Thoracic aorta (tissue), 2 donors: Measurements from ENCODE around the gene F11. TPM values are rescaled to one million over a fixed set of nuclear protein-coding genes. Genes with fewer than 3 reads are reported as not detected.
"Not testable (repeated sequence)": the region's sequence is repeated elsewhere in the genome, so short reads cannot be mapped to it uniquely, and the experiment has no call there.

ENCODE experiments used
- ATAC-seq: fragments of 150-250 bp; one replicate; pipeline ENCODE4 v1.8.0; 2017; ENCODE audit warnings: low read depth; ENCODE audit not compliant: insufficient number of reproducible peaks, low FRiP score
- DNase-seq: peaks from one replicate; pipeline ENCODE4 v3.0.0-alpha.2; 2020; ENCODE audit warnings: low spot score
- H3K27ac ChIP-seq, 2 donors: fragments of 200-600 bp; sonication (generic); 1 replicate in 1 of 2; 2 replicates in 1 of 2; pipeline ENCODE4 v1.5.1; 2016; ENCODE audit warnings: mild to moderate bottlenecking in 2 of 2, moderate library complexity in 2 of 2
- H3K27me3 ChIP-seq: fragments of 200-600 bp; sonication (generic); replicated peaks from 2 replicates; pipeline ENCODE4 v1.6.0; 2016; ENCODE audit warnings: mild to moderate bottlenecking; ENCODE audit not compliant: insufficient read depth
- H3K36me3 ChIP-seq: fragments of 200-600 bp; sonication (generic); one replicate; pipeline ENCODE4 v1.5.1; 2016
- H3K4me1 ChIP-seq, 2 donors: fragments of 200-600 bp; sonication (generic); 1 replicate in 1 of 2; 2 replicates in 1 of 2; pipeline versions ENCODE4 v1.5.1 to v1.6.0; 2016; ENCODE audit warnings: low read depth in 2 of 2, mild to moderate bottlenecking in 1 of 2; ENCODE audit not compliant: control insufficient read depth in 1 of 2
- H3K4me3 ChIP-seq: fragments of 200-600 bp; sonication (generic); 2 replicates; pipeline ENCODE4 v1.5.1; 2016; ENCODE audit warnings: mild to moderate bottlenecking
- H3K9me3 ChIP-seq: fragments of 200-600 bp; sonication (generic); 2 replicates; pipeline ENCODE4 v1.5.1; 2016
- total RNA-seq, 2 donors: library from RNA; depleted of rRNA; stranded (reverse); fragments of >200 nt; gene quantifications; one replicate each; pipeline versions ENCODE4 v1.1.0 to v1.2.3, GENCODE V29; 2016
- TF ChIP-seq, protein P1 (sequence below): fragments of 200-600 bp; sonication (generic); IDR thresholded peaks from one replicate; pipeline ENCODE4 v1.5.1; 2019; ENCODE audit warnings: antibody characterized with exemption

Gene F11
- total RNA-seq, 2 donors from 2014 or later, result not detected

- Histone ChIP-seq H3K27ac (no peak overlapping the region), H3K4me1 (no peaks in the 10 kb centered on the region), H3K4me3 (no peak overlapping the region), H3K36me3 (no peaks in the 10 kb centered on the region), H3K27me3 (no peaks in the 10 kb centered on the region), H3K9me3 (no peaks in the 10 kb centered on the region)
- TF ChIP-seq, protein P1, sequence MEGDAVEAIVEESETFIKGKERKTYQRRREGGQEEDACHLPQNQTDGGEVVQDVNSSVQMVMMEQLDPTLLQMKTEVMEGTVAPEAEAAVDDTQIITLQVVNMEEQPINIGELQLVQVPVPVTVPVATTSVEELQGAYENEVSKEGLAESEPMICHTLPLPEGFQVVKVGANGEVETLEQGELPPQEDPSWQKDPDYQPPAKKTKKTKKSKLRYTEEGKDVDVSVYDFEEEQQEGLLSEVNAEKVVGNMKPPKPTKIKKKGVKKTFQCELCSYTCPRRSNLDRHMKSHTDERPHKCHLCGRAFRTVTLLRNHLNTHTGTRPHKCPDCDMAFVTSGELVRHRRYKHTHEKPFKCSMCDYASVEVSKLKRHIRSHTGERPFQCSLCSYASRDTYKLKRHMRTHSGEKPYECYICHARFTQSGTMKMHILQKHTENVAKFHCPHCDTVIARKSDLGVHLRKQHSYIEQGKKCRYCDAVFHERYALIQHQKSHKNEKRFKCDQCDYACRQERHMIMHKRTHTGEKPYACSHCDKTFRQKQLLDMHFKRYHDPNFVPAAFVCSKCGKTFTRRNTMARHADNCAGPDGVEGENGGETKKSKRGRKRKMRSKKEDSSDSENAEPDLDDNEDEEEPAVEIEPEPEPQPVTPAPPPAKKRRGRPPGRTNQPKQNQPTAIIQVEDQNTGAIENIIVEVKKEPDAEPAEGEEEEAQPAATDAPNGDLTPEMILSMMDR, result no peak
- no peak for ATAC-seq
- no peak for DNase-seq
Measured at GRCh38 chr4:186266729-186267456, 904 bp downstream of the F11 start.

GRCh38 chr4:186271081-186271678, 5.2 kb downstream of the F11 start:
- no peak for DNase-seq
- H3K27ac ChIP-seq, result no peak overlapping the region
- ATAC-seq, result no peak
- no peak overlapping the region for H3K4me3 ChIP-seq
- TF ChIP-seq, protein P1, result no peak
- H3K27me3 ChIP-seq, result no peaks in the 10 kb centered on the region
- no peaks in the 10 kb centered on the region for H3K4me1 ChIP-seq
- H3K9me3 ChIP-seq, result no peaks in the 10 kb centered on the region
- no peaks in the 10 kb centered on the region for H3K36me3 ChIP-seq

DNA sequence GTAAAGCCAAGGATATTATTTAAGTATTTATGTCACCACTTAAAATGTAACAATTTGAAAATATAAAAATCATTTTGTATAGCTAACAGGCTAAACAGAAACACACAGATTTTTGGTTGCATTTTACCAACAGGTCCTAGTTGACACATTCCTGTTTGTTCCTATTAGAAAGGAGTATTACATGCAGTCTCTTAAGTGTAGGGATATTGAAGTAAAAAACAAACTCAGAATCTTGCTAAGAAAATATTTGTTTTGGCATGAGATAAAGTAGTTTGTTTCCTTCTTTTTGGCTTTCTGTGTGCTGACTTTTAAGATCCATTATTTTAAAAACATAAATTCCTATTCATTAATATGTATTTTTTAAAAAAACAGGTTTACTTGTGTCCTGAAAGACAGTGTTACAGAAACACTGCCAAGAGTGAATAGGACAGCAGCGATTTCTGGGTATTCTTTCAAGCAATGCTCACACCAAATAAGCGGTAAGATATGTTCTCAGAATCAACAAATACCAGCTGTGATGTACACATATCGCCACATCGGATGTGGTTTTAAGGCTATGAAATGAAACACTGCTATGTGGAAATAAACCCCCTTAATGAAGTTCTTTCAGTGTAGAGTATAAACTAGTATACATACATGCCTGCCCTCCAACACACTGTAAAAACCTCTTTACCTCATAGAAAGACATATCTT, 6.9 kb downstream of the F11 start:
- TF ChIP-seq, protein P1, result no peak
- H3K4me3 ChIP-seq, result no peak overlapping the region
- no peaks in the 10 kb centered on the region for H3K9me3 ChIP-seq
- H3K27me3 ChIP-seq, result no peaks in the 10 kb centered on the region
- no peaks in the 10 kb centered on the region for H3K36me3 ChIP-seq
- DNase-seq (no peak), ATAC-seq (no peak)
- H3K27ac ChIP-seq, result no peak overlapping the region
- no peaks in the 10 kb centered on the region for H3K4me1 ChIP-seq

- H3K36me3 ChIP-seq, H3K4me3 ChIP-seq, H3K4me1 ChIP-seq, DNase-seq, H3K27me3 ChIP-seq, ATAC-seq, H3K9me3 ChIP-seq, H3K27ac ChIP-seq: not testable (repeated sequence)
Measured at GRCh38 chr4:186273392-186273789, 7.4 kb downstream of the F11 start.

DNA sequence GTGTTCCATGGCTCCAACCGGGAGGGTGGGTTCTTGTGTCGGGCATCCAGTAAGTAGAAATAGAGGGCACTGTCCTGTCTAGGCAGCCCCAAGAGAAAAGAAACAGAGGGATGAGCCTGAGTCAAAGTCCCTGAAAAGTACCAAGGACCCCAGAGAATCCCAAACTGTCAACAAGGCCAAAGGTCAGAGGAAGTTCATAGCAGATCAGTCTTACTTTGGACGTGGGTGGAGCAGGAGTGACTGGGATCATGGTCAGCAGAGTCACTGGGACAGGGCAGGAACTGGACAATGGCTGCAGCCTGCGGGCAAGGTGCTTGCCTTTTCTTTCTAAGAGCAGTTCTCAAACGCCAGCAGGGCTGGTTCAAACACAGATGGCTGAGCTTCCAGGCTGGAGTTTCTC, 17.3 kb downstream of the F11 start:
- no peaks in the 10 kb centered on the region for H3K9me3 ChIP-seq
- no peaks in the 10 kb centered on the region for H3K4me1 ChIP-seq
- DNase-seq (no peak), ATAC-seq (no peak)
- no peak overlapping the region for H3K4me3 ChIP-seq
- TF ChIP-seq, protein P1, result no peak
- no peaks in the 10 kb centered on the region for H3K36me3 ChIP-seq
- H3K27ac ChIP-seq, result no peak overlapping the region
- no peaks in the 10 kb centered on the region for H3K27me3 ChIP-seq
